K562 (cell line): ENCODE results near the gene C1orf167. TPM values are rescaled to one million over a fixed set of nuclear protein-coding genes. Genes with fewer than 3 reads are reported as not detected.

Experiments
- CBFB ChIP-seq: sonication (generic); formaldehyde crosslinking; IDR thresholded peaks from 2 replicates; pipeline ENCODE4 v1.4.0; 2020; ENCODE audit warnings: mild to moderate bottlenecking, missing genetic modification reagents
- ELF1 ChIP-seq: fragments of 200-800 bp; sonication (Bioruptor generic); IDR thresholded peaks from 2 replicates; pipeline ENCODE4 v1.6.1; 2016; ENCODE audit warnings: missing genetic modification characterization, missing compliant biosample characterization
- ERF ChIP-seq: fragments of 450-650 bp; formaldehyde crosslinking; IDR thresholded peaks from 2 replicates; pipeline ENCODE4 v1.4.0; 2020; ENCODE audit warnings: mild to moderate bottlenecking, mixed read lengths
- RCOR1 ChIP-seq, 2 experiments: IDR thresholded peaks; 2 replicates each; pipeline ENCODE4 v1.6.1; 2012; ENCODE audit warnings: low read depth in 2 of 2, low read length in 2 of 2, borderline replicate concordance in 1 of 2, improper control_type of control experiment in 1 of 2
- ZBTB17 ChIP-seq: fragments of 450-650 bp; formaldehyde crosslinking; IDR thresholded peaks from 2 replicates; pipeline ENCODE4 v1.4.0; 2020; ENCODE audit warnings: mild to moderate bottlenecking
- polyA plus RNA-seq, 8 experiments: library from polyadenylated mRNA; depleted of rRNA in 4 of 8; stranded (reverse) in 5 of 8; unstranded in 3 of 8; fragments of >200 nt; fragmentation: Nextera tagmentation in 2 of 8; fragmentation: Illumina TruSeq in 1 of 8; extraction: Ambion mirVana in 2 of 8; extraction: Trizol in 1 of 8; gene quantifications; 2 replicates each; pipeline versions ENCODE4 v1.2.1 to v1.2.3, GENCODE V29; 2011 to 2014; ENCODE audit warnings: inconsistent platforms in 1 of 8, missing spikeins in 1 of 8
- total RNA-seq, 7 experiments: library from RNA; depleted of rRNA in 6 of 7; stranded (reverse); fragments of >200 nt in 6 of 7; fragmentation: Illumina TruSeq in 2 of 7; extraction: Trizol in 2 of 7; gene quantifications; 2 replicates each; pipeline versions ENCODE4 v1.2.1 to v1.2.3, GENCODE V29; 2011 to 2021; ENCODE audit warnings: low replicate concordance in 1 of 7
- TF ChIP-seq, protein P1 (sequence below): sonication (generic); IDR thresholded peaks from 2 replicates; pipeline ENCODE4 v1.6.1; 2016
- TF ChIP-seq, protein P2 (sequence below), 2 experiments: fragments of 450-650 bp in 1 of 2; sonication (generic) in 1 of 2; formaldehyde crosslinking in 1 of 2; IDR thresholded peaks; 2 replicates each; pipeline versions ENCODE4 v1.7.1 to v1.9.0; 2016 to 2022; ENCODE audit warnings: inconsistent platforms in 1 of 2, mild to moderate bottlenecking in 1 of 2, missing genetic modification reagents in 1 of 2
- TF ChIP-seq, protein P3 (sequence below): fragments of 150-350 bp; conservative IDR thresholded peaks from 2 replicates; pipeline ENCODE4 v1.6.1; 2014; ENCODE audit warnings: low read length
- TF ChIP-seq, protein P4 (sequence below): fragments of 250-450 bp; sonication (Bioruptor Pico); IDR thresholded peaks from 2 replicates; pipeline ENCODE4 v1.8.0; 2021; ENCODE audit warnings: moderate library complexity, mild to moderate bottlenecking, inconsistent platforms

Gene C1orf167
- total and polyA plus RNA-seq, 9 of the 15 experiments (the other 6 are each of a cell fraction or from before 2014, with no cell fraction given), result 0.22 to 0.86 (median 0.31) TPM; not detected in 2

DNA sequence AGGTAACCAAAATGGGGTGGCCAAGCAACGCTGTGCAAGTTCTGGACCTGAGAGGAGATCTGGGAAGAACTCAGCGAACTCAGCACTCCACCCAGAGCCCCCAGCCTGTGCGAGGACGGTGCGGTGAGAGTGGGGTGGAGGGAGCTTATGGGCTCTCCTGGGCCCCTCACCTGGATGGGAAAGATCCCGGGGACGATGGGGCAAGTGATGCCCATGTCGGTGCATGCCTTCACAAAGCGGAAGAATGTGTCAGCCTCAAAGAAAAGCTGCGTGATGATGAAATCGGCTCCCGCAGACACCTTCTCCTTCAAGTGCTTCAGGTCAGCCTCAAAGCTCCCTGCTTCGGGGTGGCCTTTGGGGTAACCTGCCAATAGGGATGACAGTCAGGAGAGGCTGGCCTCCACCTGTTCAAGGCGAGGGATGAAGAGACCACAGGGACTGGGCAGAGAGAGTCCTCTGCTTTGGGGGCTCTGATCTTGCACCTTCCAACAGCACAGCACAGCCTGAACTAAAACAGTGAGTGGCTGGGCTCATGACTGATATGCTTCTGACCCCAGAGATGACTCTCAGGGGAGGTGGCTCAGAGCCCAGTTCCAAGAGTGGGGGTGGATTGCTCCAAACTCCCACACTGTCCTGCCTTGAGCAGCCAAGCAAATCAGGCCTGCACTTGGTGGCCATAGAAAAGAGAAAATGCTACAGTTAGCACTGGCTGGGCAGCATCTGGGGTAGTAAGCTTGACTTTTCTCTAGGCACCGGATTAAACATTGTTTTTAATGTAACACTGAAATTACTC is 34.2 kb downstream of the C1orf167 start (continued):
- peak in 1 of 2 experiments; percentile 80; a peak in 1 of 4 replicates for TF ChIP-seq RCOR1 (IDR thresholded peaks at IDR 0.05; ENCODE audit: borderline replicate concordance in 1 of 2, low read depth in 2 of 2, low read length in 2 of 2)
- TF ChIP-seq, protein P1, sequence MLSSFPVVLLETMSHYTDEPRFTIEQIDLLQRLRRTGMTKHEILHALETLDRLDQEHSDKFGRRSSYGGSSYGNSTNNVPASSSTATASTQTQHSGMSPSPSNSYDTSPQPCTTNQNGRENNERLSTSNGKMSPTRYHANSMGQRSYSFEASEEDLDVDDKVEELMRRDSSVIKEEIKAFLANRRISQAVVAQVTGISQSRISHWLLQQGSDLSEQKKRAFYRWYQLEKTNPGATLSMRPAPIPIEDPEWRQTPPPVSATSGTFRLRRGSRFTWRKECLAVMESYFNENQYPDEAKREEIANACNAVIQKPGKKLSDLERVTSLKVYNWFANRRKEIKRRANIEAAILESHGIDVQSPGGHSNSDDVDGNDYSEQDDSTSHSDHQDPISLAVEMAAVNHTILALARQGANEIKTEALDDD, result peak; percentile 60; the same call in 1 of the 2 replicates
- TF ChIP-seq ERF (CRISPR knock-in tag), result peak; percentile 66
- TF ChIP-seq, protein P2, sequence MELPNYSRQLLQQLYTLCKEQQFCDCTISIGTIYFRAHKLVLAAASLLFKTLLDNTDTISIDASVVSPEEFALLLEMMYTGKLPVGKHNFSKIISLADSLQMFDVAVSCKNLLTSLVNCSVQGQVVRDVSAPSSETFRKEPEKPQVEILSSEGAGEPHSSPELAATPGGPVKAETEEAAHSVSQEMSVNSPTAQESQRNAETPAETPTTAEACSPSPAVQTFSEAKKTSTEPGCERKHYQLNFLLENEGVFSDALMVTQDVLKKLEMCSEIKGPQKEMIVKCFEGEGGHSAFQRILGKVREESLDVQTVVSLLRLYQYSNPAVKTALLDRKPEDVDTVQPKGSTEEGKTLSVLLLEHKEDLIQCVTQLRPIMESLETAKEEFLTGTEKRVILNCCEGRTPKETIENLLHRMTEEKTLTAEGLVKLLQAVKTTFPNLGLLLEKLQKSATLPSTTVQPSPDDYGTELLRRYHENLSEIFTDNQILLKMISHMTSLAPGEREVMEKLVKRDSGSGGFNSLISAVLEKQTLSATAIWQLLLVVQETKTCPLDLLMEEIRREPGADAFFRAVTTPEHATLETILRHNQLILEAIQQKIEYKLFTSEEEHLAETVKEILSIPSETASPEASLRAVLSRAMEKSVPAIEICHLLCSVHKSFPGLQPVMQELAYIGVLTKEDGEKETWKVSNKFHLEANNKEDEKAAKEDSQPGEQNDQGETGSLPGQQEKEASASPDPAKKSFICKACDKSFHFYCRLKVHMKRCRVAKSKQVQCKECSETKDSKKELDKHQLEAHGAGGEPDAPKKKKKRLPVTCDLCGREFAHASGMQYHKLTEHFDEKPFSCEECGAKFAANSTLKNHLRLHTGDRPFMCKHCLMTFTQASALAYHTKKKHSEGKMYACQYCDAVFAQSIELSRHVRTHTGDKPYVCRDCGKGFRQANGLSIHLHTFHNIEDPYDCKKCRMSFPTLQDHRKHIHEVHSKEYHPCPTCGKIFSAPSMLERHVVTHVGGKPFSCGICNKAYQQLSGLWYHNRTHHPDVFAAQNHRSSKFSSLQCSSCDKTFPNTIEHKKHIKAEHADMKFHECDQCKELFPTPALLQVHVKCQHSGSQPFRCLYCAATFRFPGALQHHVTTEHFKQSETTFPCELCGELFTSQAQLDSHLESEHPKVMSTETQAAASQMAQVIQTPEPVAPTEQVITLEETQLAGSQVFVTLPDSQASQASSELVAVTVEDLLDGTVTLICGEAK (IDR thresholded peaks at IDR 0.05), result no peak
- TF ChIP-seq, protein P2 (CRISPR knock-in tag; IDR thresholded peaks at IDR 0.05), result no peak
- TF ChIP-seq CBFB (CRISPR knock-in tag), result peak; percentile 44; the same call in 1 of the 2 replicates
- TF ChIP-seq, protein P3, sequence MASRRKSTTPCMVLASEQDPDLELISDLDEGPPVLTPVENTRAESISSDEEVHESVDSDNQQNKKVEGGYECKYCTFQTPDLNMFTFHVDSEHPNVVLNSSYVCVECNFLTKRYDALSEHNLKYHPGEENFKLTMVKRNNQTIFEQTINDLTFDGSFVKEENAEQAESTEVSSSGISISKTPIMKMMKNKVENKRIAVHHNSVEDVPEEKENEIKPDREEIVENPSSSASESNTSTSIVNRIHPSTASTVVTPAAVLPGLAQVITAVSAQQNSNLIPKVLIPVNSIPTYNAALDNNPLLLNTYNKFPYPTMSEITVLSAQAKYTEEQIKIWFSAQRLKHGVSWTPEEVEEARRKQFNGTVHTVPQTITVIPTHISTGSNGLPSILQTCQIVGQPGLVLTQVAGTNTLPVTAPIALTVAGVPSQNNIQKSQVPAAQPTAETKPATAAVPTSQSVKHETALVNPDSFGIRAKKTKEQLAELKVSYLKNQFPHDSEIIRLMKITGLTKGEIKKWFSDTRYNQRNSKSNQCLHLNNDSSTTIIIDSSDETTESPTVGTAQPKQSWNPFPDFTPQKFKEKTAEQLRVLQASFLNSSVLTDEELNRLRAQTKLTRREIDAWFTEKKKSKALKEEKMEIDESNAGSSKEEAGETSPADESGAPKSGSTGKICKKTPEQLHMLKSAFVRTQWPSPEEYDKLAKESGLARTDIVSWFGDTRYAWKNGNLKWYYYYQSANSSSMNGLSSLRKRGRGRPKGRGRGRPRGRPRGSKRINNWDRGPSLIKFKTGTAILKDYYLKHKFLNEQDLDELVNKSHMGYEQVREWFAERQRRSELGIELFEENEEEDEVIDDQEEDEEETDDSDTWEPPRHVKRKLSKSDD, result 0 out of 2 replicates have a peak, but pooled peaks have one; percentile 48
- TF ChIP-seq, protein P4, sequence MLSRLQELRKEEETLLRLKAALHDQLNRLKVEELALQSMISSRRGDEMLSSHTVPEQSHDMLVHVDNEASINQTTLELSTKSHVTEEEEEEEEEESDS (CRISPR knock-in tag), result no peak
- peak; percentile 89 for TF ChIP-seq ZBTB17 (CRISPR knock-in tag)
- TF ChIP-seq ELF1, result 0 out of 2 replicates have a peak, but pooled peaks have one; percentile 7
